GM12892 (cell line): ENCODE results near the gene ZNF777.

Source experiments
- POLR2A ChIP-seq: IDR thresholded peaks from 2 replicates; pipeline ENCODE4 v1.6.1; 2011; ENCODE audit warnings: low read depth, low read length, control low read depth
- POLR2AphosphoS5 ChIP-seq: IDR thresholded peaks from 2 replicates; pipeline ENCODE4 v1.6.1; 2011; ENCODE audit warnings: low read depth, low read length, control low read depth
- TAF1 ChIP-seq: IDR thresholded peaks from 2 replicates; pipeline ENCODE4 v1.6.1; 2011; ENCODE audit warnings: low read depth, mild to moderate bottlenecking, control low read depth, low read length, borderline replicate concordance

DNA sequence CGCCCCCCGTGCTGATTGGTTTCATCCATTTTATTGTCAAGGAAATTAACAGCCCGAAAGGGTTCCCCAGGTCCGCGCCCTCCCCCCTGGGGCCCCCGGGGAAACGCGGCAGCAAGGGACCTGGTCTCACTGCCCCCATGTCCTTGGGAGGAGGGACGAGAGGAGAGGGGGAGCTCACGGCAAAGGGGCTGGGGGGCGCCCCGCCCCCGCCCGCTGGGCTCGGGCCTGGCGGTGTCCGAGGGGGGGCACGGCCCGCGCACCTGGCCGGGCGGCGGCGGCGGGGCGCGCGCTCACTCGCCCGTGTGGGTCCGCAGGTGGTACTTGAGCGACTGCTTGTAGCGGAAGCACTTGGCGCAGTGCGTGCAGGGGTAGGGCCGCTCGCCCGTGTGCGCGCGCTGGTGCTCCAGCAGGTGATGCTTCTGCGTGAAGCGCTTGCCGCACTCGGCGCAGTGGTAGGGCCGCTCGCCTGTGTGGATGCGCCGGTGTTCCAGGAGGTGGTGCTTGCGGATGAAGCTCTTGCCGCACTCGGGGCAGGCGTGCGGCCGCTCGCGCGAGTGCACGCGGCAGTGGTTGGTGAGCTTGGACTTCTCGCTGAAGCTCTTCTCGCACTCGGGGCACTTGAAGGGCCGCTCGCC, 29.3 kb downstream of the ZNF777 start:
- TF ChIP-seq TAF1 (no peak), POLR2AphosphoS5 (no peak), POLR2A (no peak)
